GM12865 (cell line): ENCODE results near the gene SERPINB1.
A peak's percentile ranks its signal among the peaks of the same experiment; 100 is the strongest.

Experiments used
- DNase-seq: peaks from one replicate; pipeline ENCODE4 v3.0.0; 2010; ENCODE audit warnings: low read depth
- H3K4me3 ChIP-seq: 2 replicates; pipeline ENCODE4 v1.5.1; 2011; ENCODE audit warnings: mild to moderate bottlenecking, low read depth, low read length, control low read depth
- TF ChIP-seq, protein P1 (sequence below): IDR thresholded peaks from 2 replicates; pipeline ENCODE4 v1.5.1; 2011; ENCODE audit warnings: low read length, control low read depth, low read depth, inconsistent platforms; ENCODE audit not compliant: insufficient read depth; ENCODE audit errors: missing control alignments

Gene SERPINB1

DNA sequence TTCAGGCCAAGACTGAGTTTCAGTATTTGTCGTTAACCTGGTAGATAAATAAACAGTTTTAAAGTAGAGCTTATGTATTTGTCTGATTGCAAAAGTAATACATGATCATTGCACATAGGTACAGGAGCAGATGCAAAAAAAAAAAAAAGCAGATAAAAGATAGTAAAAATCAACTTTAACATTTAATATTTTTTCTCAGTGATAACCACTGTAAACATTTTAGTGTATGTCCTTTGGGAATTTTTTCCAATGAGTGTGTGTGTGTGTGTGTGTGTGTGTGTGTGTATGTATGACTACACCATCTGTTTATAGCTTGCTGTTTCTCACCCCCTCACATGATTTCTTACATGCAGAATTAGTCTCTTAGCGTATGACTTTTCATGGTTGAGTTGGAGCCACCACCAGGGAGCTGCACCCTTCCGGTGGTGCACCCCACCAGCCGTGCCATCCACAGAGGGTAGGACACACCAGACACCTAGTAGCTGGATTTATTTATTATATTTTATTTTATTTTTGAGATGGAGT, 50.2 kb downstream of the SERPINB1 start:
- TF ChIP-seq, protein P1, sequence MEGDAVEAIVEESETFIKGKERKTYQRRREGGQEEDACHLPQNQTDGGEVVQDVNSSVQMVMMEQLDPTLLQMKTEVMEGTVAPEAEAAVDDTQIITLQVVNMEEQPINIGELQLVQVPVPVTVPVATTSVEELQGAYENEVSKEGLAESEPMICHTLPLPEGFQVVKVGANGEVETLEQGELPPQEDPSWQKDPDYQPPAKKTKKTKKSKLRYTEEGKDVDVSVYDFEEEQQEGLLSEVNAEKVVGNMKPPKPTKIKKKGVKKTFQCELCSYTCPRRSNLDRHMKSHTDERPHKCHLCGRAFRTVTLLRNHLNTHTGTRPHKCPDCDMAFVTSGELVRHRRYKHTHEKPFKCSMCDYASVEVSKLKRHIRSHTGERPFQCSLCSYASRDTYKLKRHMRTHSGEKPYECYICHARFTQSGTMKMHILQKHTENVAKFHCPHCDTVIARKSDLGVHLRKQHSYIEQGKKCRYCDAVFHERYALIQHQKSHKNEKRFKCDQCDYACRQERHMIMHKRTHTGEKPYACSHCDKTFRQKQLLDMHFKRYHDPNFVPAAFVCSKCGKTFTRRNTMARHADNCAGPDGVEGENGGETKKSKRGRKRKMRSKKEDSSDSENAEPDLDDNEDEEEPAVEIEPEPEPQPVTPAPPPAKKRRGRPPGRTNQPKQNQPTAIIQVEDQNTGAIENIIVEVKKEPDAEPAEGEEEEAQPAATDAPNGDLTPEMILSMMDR: no peak

DNA sequence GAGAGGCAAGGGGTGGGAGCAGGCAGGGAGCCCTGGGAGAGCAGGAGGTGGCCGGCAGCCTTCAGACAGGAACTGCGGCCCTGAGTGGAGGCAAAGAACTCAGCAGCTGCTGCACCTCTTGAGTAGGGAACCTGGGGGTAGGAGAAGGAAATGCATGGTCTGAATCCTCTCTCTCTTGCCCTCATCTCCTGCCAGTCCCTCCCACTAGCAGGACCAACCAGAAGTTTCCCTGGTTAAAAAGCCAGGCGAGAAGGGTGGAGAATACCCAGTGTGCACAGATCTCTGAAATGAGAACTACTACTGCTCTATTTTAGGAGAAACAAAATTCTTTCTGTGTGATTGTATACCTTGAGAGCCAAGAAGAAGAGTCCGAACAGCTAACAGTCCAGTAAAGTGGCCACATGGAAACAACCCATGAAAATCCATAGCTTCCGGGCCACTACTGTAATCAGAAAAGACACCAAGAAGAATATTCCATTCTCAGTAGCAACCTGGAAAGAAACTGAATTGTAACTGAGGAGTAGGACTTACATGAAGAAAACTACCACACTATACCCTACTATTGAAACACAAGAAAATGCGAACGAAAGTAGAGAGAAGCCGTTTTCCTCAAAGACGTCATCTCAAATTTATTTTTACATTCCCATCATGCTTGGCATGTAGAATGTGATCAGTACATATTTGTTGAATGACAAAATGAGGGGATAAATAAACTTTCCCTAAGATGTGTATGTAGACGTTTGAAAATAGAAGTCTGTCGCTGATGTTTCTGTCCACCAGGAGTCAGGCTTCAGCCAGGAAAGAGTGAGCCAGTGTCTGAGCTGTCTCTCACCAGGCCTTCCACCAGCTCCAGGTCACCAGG, 50.8 kb downstream of the SERPINB1 start:
- peak; percentile 75 for DNase-seq
- H3K4me3 ChIP-seq: no peak overlapping the region
- TF ChIP-seq, protein P1: peak; percentile 65

More for the DNA sequence above, 50.2 kb downstream of the SERPINB1 start:
- no peak for DNase-seq
- no peak overlapping the region for H3K4me3 ChIP-seq

DNA sequence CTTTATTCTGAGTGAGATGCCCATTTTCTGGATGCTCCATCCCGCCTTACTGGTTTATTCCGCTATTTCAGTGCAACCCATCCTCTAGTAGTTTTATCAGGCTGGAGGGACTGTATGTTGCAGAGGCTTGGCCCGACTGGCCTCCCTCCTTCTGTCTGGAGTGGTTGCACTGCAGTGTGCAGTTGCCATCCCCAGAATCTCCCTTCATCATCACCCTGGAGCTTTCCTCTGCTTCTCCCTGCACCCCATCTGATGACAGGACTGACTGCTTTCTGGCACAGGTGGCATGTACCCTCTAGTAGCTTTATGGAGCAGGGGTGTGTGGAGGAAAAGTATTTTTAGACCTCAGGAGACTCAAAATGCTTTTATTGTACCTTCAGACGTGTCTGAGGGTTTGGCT, 55.4 kb downstream of the SERPINB1 start:
- no peak overlapping the region for H3K4me3 ChIP-seq
- TF ChIP-seq, protein P1: no peak
- no peak for DNase-seq

DNA sequence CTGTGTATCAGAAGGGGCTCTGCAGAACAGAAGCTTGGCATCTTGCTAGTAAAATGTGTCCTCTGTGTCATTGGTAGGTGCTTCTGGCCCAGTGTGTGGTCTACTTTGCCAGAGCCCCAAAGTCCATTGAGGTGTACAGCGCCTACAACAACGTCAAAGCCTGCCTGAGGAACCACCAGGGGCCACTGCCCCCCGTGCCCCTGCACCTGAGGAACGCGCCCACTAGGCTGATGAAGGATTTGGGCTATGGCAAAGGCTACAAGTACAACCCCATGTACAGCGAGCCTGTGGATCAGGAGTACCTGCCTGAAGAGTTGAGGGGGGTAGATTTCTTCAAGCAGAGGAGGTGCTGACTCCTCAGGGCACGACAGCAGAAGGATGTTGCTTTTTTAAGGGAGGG, 56.7 kb downstream of the SERPINB1 start:
- DNase-seq: no peak
- H3K4me3 ChIP-seq: no peak overlapping the region
- TF ChIP-seq, protein P1: no peak

DNA sequence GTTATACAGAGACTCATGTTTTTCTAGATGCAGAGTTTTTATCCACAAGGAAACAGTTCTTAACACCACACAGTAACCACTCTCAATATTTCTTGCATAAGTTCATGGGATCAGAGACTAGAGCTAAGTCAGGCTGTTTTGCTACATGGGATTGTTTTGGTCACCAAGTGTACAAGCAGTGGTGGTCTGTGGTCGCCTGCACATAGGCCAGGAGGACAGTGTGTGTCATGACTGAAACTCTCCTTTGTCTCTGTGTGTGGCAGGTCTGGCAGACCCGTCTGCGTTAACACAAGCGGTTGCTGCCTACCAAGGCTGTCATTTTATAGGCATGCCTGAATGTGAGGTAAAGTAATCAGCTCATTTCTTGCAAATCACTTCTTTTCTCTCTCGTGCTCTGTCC, 57.6 kb downstream of the SERPINB1 start:
- TF ChIP-seq, protein P1: no peak
- no peak overlapping the region for H3K4me3 ChIP-seq
- DNase-seq: no peak

DNA sequence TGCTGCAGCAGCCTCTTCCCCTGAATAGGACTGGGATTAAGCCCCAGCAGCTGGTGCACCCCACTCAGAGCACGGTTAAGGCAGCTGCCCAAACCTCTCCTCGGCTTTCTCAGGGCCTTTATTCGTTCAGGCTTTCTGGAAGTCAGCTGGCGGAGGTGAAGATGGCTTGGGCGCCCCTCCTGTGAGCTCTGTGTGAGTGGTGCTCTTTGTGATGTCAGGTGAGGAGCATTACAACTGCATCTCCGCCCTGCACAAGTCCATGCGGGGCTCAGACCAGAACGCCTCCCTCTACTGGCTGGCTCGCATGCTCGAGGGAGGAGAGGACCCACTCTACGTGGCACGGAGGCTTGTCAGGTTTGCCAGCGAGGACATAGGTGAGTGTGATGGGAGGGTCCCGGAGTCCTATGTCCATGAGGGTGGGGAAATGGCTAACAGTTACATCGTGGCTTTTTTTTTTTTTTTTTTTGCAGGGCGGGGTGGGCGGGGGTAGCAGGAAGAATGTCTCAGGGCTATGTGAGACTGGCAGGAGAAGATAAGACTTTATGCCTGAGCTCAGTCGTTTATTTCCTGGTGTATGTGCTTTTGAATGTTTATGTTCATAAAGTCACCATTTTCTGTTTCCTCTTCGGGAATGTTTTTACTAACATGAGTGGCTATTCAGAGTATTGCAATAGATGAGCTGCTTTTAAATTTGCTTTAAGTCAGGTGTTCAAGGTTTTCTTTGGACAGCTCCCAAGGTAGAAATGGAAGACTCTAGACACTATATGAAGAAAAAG, 58.3 kb downstream of the SERPINB1 start:
- TF ChIP-seq, protein P1: no peak
- no peak for DNase-seq
- no peak overlapping the region for H3K4me3 ChIP-seq
